Lower leg skin (tissue), 3 donors: ENCODE data around the gene LIMK2.

Experiments used
- CTCF ChIP-seq, 3 donors: fragments of 450-650 bp; IDR thresholded peaks; one replicate each; pipeline ENCODE4 v1.5.1; 2016; ENCODE audit warnings: antibody characterized with exemption in 3 of 3, mild to moderate bottlenecking in 3 of 3, moderate library complexity in 2 of 3
- POLR2A ChIP-seq, 2 donors: fragments of 450-650 bp; IDR thresholded peaks; one replicate each; pipeline ENCODE4 v1.6.1; 2016 to 2017; ENCODE audit warnings: antibody characterized with exemption in 2 of 2, mild to moderate bottlenecking in 1 of 2, moderate library complexity in 1 of 2

- TF ChIP-seq POLR2A (IDR thresholded peaks at IDR 0.05) (no peak), CTCF (IDR thresholded peaks at IDR 0.05) (no peak)
Observed at GRCh38 chr22:31193092-31193491, 19.0 kb upstream of the LIMK2 start.
